Ureter (tissue), 1 donor: ENCODE results near the gene GPN3. TPM values are rescaled to one million over a fixed set of nuclear protein-coding genes. Genes with fewer than 3 reads are reported as not detected.
"Not testable (repeated sequence)": the region's sequence is repeated elsewhere in the genome, so short reads cannot be mapped to it uniquely, and the experiment has no call there.

Source experiments
- DNase-seq: peaks from one replicate; pipeline ENCODE4 v3.0.0-alpha.2; 2020; ENCODE audit warnings: low spot score
- total RNA-seq: library from RNA; stranded (reverse); gene quantifications from one replicate; pipeline ENCODE4 v1.2.4, GENCODE V29; 2023
- donor health status: DM: yes; HTN: yes; CAD: no.

Gene GPN3
- total RNA-seq, 1 donor from 2014 or later = 20.3 TPM

- no peak for DNase-seq
Measured at GRCh38 chr12:110444455-110444854, 23.6 kb downstream of the GPN3 start.

GRCh38 chr12:110436231-110436630 lies 31.8 kb downstream of the GPN3 start:
- DNase-seq = no peak

GRCh38 chr12:110431957-110432587 lies 36.0 kb downstream of the GPN3 start:
- no peak for DNase-seq

GRCh38 chr12:110429676-110430075 lies 38.4 kb downstream of the GPN3 start:
- DNase-seq = not testable (repeated sequence)

GRCh38 chr12:110426406-110426805 lies 41.7 kb downstream of the GPN3 start:
- no peak for DNase-seq

- no peak for DNase-seq
Measured at GRCh38 chr12:110424237-110424636, 43.8 kb downstream of the GPN3 start.

GRCh38 chr12:110421701-110422100 lies 46.4 kb downstream of the GPN3 start:
- DNase-seq = no peak

- DNase-seq = no peak
Measured at GRCh38 chr12:110421159-110421661, 46.8 kb downstream of the GPN3 start.

- DNase-seq = not testable (repeated sequence)
Measured at GRCh38 chr12:110420644-110421043, 47.4 kb downstream of the GPN3 start.

GRCh38 chr12:110417113-110417512 lies 50.9 kb downstream of the GPN3 start:
- not testable (repeated sequence) for DNase-seq

- not testable (repeated sequence) for DNase-seq
Measured at GRCh38 chr12:110410086-110410485, 58.0 kb downstream of the GPN3 start.

GRCh38 chr12:110405126-110405662 lies 62.9 kb downstream of the GPN3 start:
- not testable (repeated sequence) for DNase-seq

- DNase-seq = peak; percentile 77
Measured at GRCh38 chr12:110403976-110404682, 63.9 kb downstream of the GPN3 start.

- peak; percentile 93 for DNase-seq
Measured at GRCh38 chr12:110403146-110403975, 64.7 kb downstream of the GPN3 start, which contains the start of gene ANAPC7. Gene ANAPC7 (minus strand): TSS chr12:110403708. CDS start chr12:110403627, 81 bp downstream.

Other genes with a start within 250 kb of the GPN3 start
- 357 TPM for gene ATP2A2, start 187.0 kb downstream of the GPN3 start, total RNA-seq
- gene ANAPC7, start 64.5 kb downstream of the GPN3 start, total RNA-seq = 104 TPM
- gene ARPC3, start 17.9 kb downstream of the GPN3 start, total RNA-seq = 250 TPM
- gene FAM216A, start 588 bp upstream of the GPN3 start, total RNA-seq = 4.2 TPM
- 120 TPM for gene VPS29, start 33.9 kb upstream of the GPN3 start, total RNA-seq
- gene RAD9B, start 34.1 kb upstream of the GPN3 start, total RNA-seq = 0.57 TPM
- gene PPTC7, start 115.1 kb upstream of the GPN3 start, total RNA-seq = 26.1 TPM
- 50.0 TPM for gene TCTN1, start 145.9 kb upstream of the GPN3 start, total RNA-seq
- gene HVCN1, start 220.9 kb upstream of the GPN3 start, total RNA-seq = 4.2 TPM